GM19467 (cell line): ENCODE measurements around the gene ADAMTS14.

Source experiments
- ATAC-seq: cut with Tn5 transposase; IDR thresholded peaks from one replicate; pipeline ENCODE4 v1.9.1; 2021; ENCODE audit warnings: mild to moderate bottlenecking, moderate library complexity; ENCODE audit not compliant: unreplicated experiment

ADAMTS14 gene

GRCh38 chr10:70690589-70690988, 18.3 kb downstream of the ADAMTS14 start:
- no peak for ATAC-seq

GRCh38 chr10:70691611-70692010, 19.3 kb downstream of the ADAMTS14 start:
- no peak for ATAC-seq

GRCh38 chr10:70692043-70692603, 19.8 kb downstream of the ADAMTS14 start:
- no peak for ATAC-seq

GRCh38 chr10:70693619-70694335, 21.5 kb downstream of the ADAMTS14 start:
- no peak for ATAC-seq

- no peak for ATAC-seq
These were observed 22.3 kb downstream of the ADAMTS14 start for GRCh38 chr10:70694418-70695141.

GRCh38 chr10:70695241-70696030, 23.1 kb downstream of the ADAMTS14 start:
- ATAC-seq: no peak

GRCh38 chr10:70698211-70698610, 25.9 kb downstream of the ADAMTS14 start:
- ATAC-seq: no peak

GRCh38 chr10:70699063-70699658, 26.9 kb downstream of the ADAMTS14 start:
- ATAC-seq: no peak

GRCh38 chr10:70699659-70700174, 27.4 kb downstream of the ADAMTS14 start:
- no peak for ATAC-seq

- no peak for ATAC-seq
These were observed 30.0 kb downstream of the ADAMTS14 start for GRCh38 chr10:70702190-70702763.

- no peak for ATAC-seq
These were observed 31.9 kb downstream of the ADAMTS14 start for GRCh38 chr10:70704211-70704610.

GRCh38 chr10:70705121-70705861, 33.0 kb downstream of the ADAMTS14 start:
- ATAC-seq: no peak

- no peak for ATAC-seq
These were observed 38.9 kb downstream of the ADAMTS14 start for GRCh38 chr10:70711177-70711576.

GRCh38 chr10:70711911-70712310, 39.6 kb downstream of the ADAMTS14 start:
- no peak for ATAC-seq

- ATAC-seq: no peak
These were observed 41.9 kb downstream of the ADAMTS14 start for GRCh38 chr10:70714245-70714644.

GRCh38 chr10:70714951-70715350, 42.6 kb downstream of the ADAMTS14 start:
- ATAC-seq: no peak

- no peak for ATAC-seq
These were observed 43.8 kb downstream of the ADAMTS14 start for GRCh38 chr10:70715853-70716795.

- no peak for ATAC-seq
These were observed 50.6 kb downstream of the ADAMTS14 start for GRCh38 chr10:70722820-70723424.
